D721Med (cell line): ENCODE results near the gene GSE1.

ENCODE experiments used
- DNase-seq: peaks from one replicate; pipeline ENCODE4 v3.0.0; 2011; ENCODE audit warnings: low spot score; ENCODE audit not compliant: insufficient read length
- FAIRE-seq: peaks from 2 replicates; lab custom pipeline; 2011; peaks lifted over from hg19 to GRCh38; lab: Jason Lieb, UNC
- CTCF ChIP-seq: IDR thresholded peaks from 2 replicates; pipeline ENCODE4 v1.5.1; 2012; ENCODE audit warnings: mild to moderate bottlenecking, control low read depth; ENCODE audit not compliant: insufficient read depth; ENCODE audit errors: missing control alignments

Gene GSE1

DNA sequence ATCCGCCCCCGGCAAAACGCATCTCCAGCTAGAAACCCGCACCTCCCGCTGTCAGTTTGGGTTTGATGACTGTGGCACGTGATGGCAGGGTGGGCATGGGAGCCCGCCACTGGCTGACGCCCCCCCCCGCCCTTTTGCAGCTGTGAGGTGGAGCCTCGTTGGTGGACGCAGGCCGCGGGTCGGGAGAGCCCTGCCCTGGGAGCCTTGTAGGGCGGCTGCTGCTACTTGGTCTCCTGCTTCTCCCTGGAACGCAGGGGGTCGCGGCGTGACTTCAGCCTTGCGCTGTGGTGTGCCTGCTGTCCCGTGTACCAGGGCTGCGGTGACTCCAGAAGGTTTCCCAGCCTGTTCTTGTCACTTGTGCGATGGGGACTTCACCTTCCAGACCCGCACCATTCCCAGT is 28.2 kb downstream of the GSE1 start:
- no peak for FAIRE-seq
- no peak for TF ChIP-seq CTCF
- DNase-seq: no peak

- DNase-seq: no peak
- no peak for FAIRE-seq
- no peak for TF ChIP-seq CTCF
Measured at GRCh38 chr16:85641776-85642176, 28.7 kb downstream of the GSE1 start.

DNA sequence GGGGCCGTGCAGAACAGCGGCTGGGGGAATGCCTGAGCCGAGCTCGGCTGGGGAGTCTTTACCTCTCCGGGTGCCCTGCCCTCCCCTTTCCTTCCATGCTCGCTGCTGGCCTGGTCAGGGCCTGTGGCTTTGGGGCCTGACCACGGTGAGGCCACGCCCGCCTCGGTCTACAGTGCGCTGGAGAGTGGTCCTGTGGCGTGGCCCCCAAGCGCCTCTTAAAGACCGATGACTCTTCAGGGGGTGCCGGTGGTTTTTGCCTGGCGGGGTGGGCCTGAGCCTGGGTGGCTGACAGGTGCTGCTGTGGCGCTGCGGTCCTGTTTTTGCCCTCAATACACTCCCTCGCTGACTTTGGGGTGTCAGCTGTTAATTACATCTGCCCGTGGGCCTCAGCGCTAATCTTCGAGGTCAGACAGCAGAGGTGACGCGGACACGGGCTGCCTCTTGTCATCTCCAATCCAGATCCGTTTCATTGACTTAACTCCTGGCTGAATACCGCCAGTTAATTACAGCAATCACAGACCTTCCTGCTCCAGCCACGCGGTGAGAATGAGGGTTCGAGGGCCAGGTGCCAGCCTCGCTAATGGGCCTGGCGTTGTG is 29.7 kb downstream of the GSE1 start:
- DNase-seq: no peak
- FAIRE-seq: no peak
- TF ChIP-seq CTCF: no peak

DNA sequence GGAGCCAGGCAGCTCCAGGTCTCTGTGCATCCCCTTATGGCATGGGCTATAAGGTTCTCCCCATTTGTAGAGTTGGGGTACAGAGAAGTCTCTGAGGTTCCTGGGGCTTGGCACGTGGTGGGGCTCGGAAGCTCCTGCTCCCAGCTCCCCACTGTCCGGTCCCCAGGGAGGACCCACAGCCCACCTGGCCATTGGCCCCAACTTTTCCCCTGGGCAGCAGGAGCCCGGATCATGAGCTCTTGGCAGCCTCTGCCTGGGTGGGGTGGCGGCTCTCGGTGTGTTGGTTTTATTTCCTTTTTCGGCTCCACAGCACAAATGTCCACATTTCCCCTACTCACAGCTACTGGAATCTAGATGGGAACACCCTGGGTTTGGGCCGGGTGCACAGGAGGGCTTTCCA is 30.5 kb downstream of the GSE1 start:
- FAIRE-seq (no peak), DNase-seq (no peak)
- TF ChIP-seq CTCF: no peak

DNA sequence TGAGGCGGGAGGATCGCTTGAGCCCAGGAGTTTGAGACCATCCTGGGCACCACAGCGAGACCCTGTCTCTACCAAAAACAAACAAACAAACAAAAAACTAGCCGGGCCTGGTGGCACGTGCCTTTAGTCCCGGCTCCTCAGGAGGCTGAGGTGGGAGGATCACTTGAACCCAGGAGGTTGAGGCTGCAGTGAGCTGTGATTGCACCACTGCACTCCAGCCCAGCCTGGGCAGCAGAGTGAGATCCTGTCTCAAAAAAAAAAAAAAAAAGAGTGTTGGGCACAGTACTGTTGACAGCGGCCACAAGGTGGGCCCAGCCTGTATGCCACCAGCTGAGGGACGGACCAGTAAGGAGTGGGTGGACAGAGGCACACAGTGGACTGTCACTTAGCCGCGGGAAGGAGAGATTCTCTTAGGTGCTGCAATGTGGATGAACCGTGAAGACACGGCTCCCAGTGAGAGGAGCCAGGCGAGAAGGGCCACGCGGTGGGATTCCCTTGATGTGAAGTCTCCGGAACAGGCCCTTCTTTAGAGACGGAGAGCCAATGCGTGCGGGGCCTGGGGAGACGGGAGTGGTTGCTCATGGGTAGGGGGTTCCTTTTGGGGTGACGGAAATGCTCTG is 31.1 kb downstream of the GSE1 start:
- TF ChIP-seq CTCF: no peak
- no peak for FAIRE-seq
- DNase-seq: no peak

- no peak for FAIRE-seq
- no peak for DNase-seq
- no peak for TF ChIP-seq CTCF
Measured at GRCh38 chr16:85645021-85645589, 32.0 kb downstream of the GSE1 start.

- no peak for DNase-seq
- no peak for FAIRE-seq
- no peak for TF ChIP-seq CTCF
Measured at GRCh38 chr16:85646358-85646907, 33.3 kb downstream of the GSE1 start.
